ENCODE data around the gene SYN1. TPM values are rescaled to one million over a fixed set of nuclear protein-coding genes. Genes with fewer than 3 reads are reported as not detected.

The SYN1 gene
- total and polyA plus RNA-seq, 8 donors: 0.45 to 1.7 (median 1.5) TPM; not detected in 5

DNA sequence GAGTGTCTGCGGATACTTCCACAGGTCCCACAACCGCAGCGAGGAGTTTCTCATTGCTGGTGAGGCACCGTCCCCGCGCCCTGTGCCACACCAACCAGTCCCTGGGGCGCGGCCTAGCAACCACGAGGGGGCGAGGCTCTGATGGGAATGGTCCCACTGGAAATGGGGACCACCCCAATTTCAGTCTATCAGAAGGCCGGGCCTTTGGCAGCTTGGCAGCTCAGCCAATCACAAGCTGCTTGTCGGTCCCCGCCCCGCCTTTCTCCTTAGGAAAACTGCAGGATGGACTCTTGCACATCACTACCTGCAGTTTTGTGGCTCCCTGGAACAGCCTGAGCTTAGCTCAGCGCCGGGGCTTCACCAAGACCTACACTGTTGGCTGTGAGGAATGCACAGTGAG lies 34.4 kb downstream of the SYN1 start:
- peaks cover 0 to 19% (median 4%) of the 10 kb centered on the region in 4 donors for H3K4me1 ChIP-seq
- TF ChIP-seq EP300 (IDR thresholded peaks at IDR 0.05) (no peak), POLR2AphosphoS5 (IDR thresholded peaks at IDR 0.05) (no peak), POLR2A (IDR thresholded peaks at IDR 0.05) (no peak)
- TF ChIP-seq, protein P1, sequence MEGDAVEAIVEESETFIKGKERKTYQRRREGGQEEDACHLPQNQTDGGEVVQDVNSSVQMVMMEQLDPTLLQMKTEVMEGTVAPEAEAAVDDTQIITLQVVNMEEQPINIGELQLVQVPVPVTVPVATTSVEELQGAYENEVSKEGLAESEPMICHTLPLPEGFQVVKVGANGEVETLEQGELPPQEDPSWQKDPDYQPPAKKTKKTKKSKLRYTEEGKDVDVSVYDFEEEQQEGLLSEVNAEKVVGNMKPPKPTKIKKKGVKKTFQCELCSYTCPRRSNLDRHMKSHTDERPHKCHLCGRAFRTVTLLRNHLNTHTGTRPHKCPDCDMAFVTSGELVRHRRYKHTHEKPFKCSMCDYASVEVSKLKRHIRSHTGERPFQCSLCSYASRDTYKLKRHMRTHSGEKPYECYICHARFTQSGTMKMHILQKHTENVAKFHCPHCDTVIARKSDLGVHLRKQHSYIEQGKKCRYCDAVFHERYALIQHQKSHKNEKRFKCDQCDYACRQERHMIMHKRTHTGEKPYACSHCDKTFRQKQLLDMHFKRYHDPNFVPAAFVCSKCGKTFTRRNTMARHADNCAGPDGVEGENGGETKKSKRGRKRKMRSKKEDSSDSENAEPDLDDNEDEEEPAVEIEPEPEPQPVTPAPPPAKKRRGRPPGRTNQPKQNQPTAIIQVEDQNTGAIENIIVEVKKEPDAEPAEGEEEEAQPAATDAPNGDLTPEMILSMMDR (IDR thresholded peaks at IDR 0.05): no peak
- H3K27me3 ChIP-seq: no peaks in the 10 kb centered on the region
- H3K9me3 ChIP-seq: no peaks in the 10 kb centered on the region
- no peak overlapping the region for H3K27ac ChIP-seq
- intact Hi-C loops (cut with DNase I; ENCODE audit: low total_unique reads): no loop called here
- peak overlapping the region in 1 of 4 donors; percentile 47 for H3K4me3 ChIP-seq
- 60 to 88% (median 75%) methylated on average over 5 to 16 of the region's 16 CpGs for WGBS, 5 donors
- no peak for DNase-seq
- peaks cover 0 to 14% (median 8%) of the 10 kb centered on the region in 4 donors for H3K36me3 ChIP-seq

DNA sequence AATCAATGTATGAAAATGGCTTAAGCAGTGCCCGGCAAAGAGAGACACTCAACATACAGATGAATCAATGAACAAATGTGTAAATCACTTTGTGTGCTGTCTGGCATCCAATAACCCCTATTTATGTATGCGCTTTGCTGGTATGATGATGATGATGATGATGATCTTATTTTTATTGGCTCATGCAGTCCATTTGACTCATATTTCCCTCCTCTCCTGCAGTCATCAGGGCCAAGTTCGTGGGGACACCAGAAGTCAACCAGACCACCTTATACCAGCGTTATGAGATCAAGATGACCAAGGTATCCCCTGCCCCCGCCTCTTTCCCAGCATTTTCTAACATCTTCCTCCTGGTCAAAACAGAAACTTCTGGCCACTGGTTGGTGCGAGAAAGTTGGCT lies 34.9 kb downstream of the SYN1 start:
- Histone ChIP-seq H3K4me3 (peak overlapping the region in 1 of 4 donors; percentile 47), H3K9me3 (no peaks in the 10 kb centered on the region), H3K4me1 (peaks cover 0 to 19% (median 4%) of the 10 kb centered on the region in 4 donors), H3K36me3 (peaks cover 0 to 14% (median 8%) of the 10 kb centered on the region in 4 donors), H3K27me3 (no peaks in the 10 kb centered on the region), H3K27ac (no peak overlapping the region)
- 70 to 84% (median 77%) methylated on average over 6 of the region's 6 CpGs for WGBS, 5 donors
- intact Hi-C loops (cut with DNase I; ENCODE audit: low total_unique reads): no loop called here
- no peak for DNase-seq
- TF ChIP-seq, protein P1 (IDR thresholded peaks at IDR 0.05): no peak
- TF ChIP-seq POLR2AphosphoS5 (IDR thresholded peaks at IDR 0.05): no peak
- TF ChIP-seq EP300 (IDR thresholded peaks at IDR 0.05): no peak
- TF ChIP-seq POLR2A (IDR thresholded peaks at IDR 0.05): no peak

DNA sequence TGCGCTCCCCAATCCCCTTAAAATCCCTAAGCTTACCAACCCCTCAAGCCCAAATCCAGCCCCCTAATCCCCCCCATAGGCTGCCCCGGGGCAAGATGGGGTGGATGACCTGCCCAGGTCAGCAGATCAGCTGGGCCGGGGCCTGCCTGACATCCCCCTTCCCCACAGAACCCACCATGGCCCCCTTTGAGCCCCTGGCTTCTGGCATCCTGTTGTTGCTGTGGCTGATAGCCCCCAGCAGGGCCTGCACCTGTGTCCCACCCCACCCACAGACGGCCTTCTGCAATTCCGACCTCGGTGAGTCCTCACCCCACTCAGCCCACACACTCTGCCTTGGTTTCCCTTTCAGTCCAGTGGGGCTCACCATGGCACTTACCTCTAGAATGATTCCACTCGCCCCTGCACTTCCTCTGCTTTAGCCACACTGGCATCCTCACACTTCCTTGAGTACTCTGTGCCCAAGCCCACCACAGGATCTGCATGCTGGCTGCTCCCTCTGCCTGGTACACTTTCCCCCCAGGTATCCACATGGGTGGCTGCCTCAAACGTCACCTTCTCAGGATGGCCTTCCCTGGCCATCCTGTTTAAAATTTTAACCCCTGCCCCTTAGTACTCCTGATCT lies 36.3 kb downstream of the SYN1 start:
- intact Hi-C loops (cut with DNase I; ENCODE audit: low total_unique reads): no loop called here

DNA sequence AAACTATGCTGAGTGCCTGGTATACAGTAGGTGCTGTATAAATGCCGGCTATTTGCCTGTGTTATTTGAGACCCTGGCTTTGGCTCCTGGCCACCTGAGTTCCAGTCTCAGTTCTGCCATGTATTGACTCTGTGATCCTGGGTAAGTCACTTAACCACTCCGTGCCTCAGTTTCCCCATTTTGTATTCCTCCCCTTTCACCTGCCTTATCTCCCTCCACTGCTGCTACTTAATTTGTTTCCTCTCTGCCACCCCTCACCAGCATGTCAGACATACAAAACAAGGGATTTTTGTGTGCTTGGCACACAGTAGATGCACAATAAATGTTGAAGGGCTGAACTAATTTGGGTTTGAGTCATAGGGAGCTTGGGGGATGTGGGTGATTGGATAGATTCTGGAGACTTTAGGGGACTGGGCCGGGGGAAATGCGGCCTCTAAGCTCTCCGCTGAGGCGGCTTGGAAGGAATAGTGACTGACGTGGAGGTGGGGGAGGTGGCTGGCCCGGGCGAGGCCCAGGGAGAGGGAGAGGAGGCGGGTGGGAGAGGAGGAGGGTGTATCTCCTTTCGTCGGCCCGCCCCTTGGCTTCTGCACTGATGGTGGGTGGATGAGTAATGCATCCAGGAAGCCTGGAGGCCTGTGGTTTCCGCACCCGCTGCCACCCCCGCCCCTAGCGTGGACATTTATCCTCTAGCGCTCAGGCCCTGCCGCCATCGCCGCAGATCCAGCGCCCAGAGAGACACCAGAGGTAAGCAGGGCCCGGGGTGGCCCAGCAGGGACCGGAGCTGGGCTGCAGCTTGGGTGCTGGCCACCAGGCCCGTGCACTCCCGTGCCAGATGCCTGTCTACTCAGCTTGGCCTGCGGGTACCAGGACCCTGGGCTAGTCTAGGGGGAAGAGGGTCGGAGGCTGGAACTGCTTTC lies 37.7 kb downstream of the SYN1 start, which contains the start of gene TIMP1:
Gene TIMP1, plus strand, starts transcription at position 706 of the 917 bp plus-strand sequence. CDS start 980 bp downstream, outside the sequence.
- WGBS, 5 donors: 8 to 40% (median 13%) methylated on average over 9 to 28 of the region's 28 CpGs
- H3K36me3 ChIP-seq: peaks cover 0 to 14% (median 8%) of the 10 kb centered on the region in 4 donors
- H3K27me3 ChIP-seq: no peaks in the 10 kb centered on the region
- DNase-seq: peak; percentile 71 to 95
- peak within 1 kb of the TSS; percentile 33 to 48 (median 43) for H3K4me3 ChIP-seq
- H3K27ac ChIP-seq: peak within 1 kb of the TSS; percentile 70 to 86 (median 81)
- peaks cover 0 to 37% (median 4%) of the 10 kb centered on the region in 4 donors for H3K4me1 ChIP-seq
- intact Hi-C loops (cut with DNase I; ENCODE audit: low total_unique reads): no loop called here
- H3K9me3 ChIP-seq: no peaks in the 10 kb centered on the region
- TF ChIP-seq POLR2AphosphoS5 (IDR thresholded peaks at IDR 0.05) (peak in 1 of 3 donors; percentile 69), EP300 (IDR thresholded peaks at IDR 0.05) (no peak)

More for the DNA sequence above, 36.3 kb downstream of the SYN1 start:
- WGBS, 5 donors: 60 to 71% (median 65%) methylated on average over 7 to 8 of the region's 8 CpGs
- Histone ChIP-seq H3K36me3 (peaks cover 0 to 14% (median 8%) of the 10 kb centered on the region in 4 donors), H3K27me3 (no peaks in the 10 kb centered on the region), H3K4me1 (peaks cover 0 to 29% (median 4%) of the 10 kb centered on the region in 4 donors), H3K9me3 (no peaks in the 10 kb centered on the region), H3K4me3 (peak overlapping the region in 3 of 4 donors; percentile 4 to 47 (median 39)), H3K27ac (peak overlapping the region in 4 of 5 donors; percentile 76 to 86 (median 82))
- TF ChIP-seq, protein P1 (IDR thresholded peaks at IDR 0.05): no peak
- TF ChIP-seq POLR2AphosphoS5 (IDR thresholded peaks at IDR 0.05): no peak
- no peak for TF ChIP-seq POLR2A (IDR thresholded peaks at IDR 0.05)
- no peak for TF ChIP-seq EP300 (IDR thresholded peaks at IDR 0.05)
- DNase-seq: no peak
